SU-DHL-6 (cell line): ENCODE results near the gene KMT2E.
"Not testable (repeated sequence)": the region's sequence is repeated elsewhere in the genome, so short reads cannot be mapped to it uniquely, and the experiment has no call there.

Source experiments
- H2AFZ ChIP-seq: fragments of 200-600 bp; sonication (generic); 2 replicates; pipeline ENCODE4 v1.6.1; 2014; ENCODE audit warnings: low read depth, mild to moderate bottlenecking, moderate library complexity, mixed read lengths, antibody characterized with exemption, low read length; ENCODE audit not compliant: severe bottlenecking
- H3F3A ChIP-seq: fragments of 200-600 bp; shearing (Covaris generic); 2 replicates; pipeline ENCODE4 v1.6.0; 2016; ENCODE audit warnings: antibody characterized with exemption, mild to moderate bottlenecking; ENCODE audit not compliant: insufficient read depth
- H3K27ac ChIP-seq: fragments of 200-600 bp; sonication (generic); 2 replicates; pipeline ENCODE4 v1.5.1; 2016; ENCODE audit warnings: low read depth, mild to moderate bottlenecking, low read length, moderate library complexity, mixed read lengths
- H3K27me3 ChIP-seq: fragments of 200-600 bp; sonication (generic), shearing (Covaris generic); 2 replicates; pipeline ENCODE4 v1.6.0; 2014; ENCODE audit warnings: mild to moderate bottlenecking, low read length
- H3K36me3 ChIP-seq: fragments of 200-600 bp; sonication (generic); 2 replicates; pipeline ENCODE4 v1.6.1; 2014; ENCODE audit warnings: mild to moderate bottlenecking, low read length, mixed read lengths
- H3K4me2 ChIP-seq: fragments of 300-600, 200-600 bp; shearing (Covaris generic), sonication (generic); 2 replicates; pipeline ENCODE4 v1.6.0; 2014; ENCODE audit warnings: low read length, low read depth, mild to moderate bottlenecking; ENCODE audit not compliant: poor library complexity, severe bottlenecking
- H3K4me3 ChIP-seq: fragments of 200-600 bp; sonication (generic); 2 replicates; pipeline ENCODE4 v1.5.1; 2014; ENCODE audit warnings: antibody characterized with exemption, low read length, mild to moderate bottlenecking, mixed read lengths; ENCODE audit not compliant: insufficient read depth, poor library complexity, severe bottlenecking
- H3K79me2 ChIP-seq: fragments of 200-600 bp; sonication (generic); 2 replicates; pipeline ENCODE4 v1.6.1; 2014; ENCODE audit warnings: mild to moderate bottlenecking, low read length, moderate library complexity; ENCODE audit not compliant: insufficient read depth
- H3K9ac ChIP-seq: fragments of 200-600 bp; sonication (generic); 2 replicates; pipeline ENCODE4 v1.7.0; 2014; ENCODE audit warnings: mild to moderate bottlenecking, low read length
- H3K9me2 ChIP-seq: fragments of 200-600 bp; sonication (generic); replicated peaks from 2 replicates; pipeline ENCODE4 v1.6.1; 2014; ENCODE audit warnings: low read length; ENCODE audit not compliant: insufficient read depth
- H3K9me3 ChIP-seq: fragments of 200-600 bp; sonication (generic); 2 replicates; pipeline ENCODE4 v1.6.1; 2014; ENCODE audit warnings: low read length, mixed read lengths; ENCODE audit not compliant: insufficient read depth
- H4K20me1 ChIP-seq: fragments of 200-600 bp; sonication (generic); 2 replicates; pipeline ENCODE4 v1.6.1; 2014; ENCODE audit warnings: low read depth, mild to moderate bottlenecking, antibody characterized with exemption, low read length, moderate library complexity, mixed read lengths
- EZH2phosphoT487 ChIP-seq: fragments of 200-600 bp; sonication (generic), shearing (Covaris generic); conservative IDR thresholded peaks from 2 replicates; pipeline ENCODE4 v1.6.1; 2018; ENCODE audit warnings: mild to moderate bottlenecking, antibody characterized with exemption, low read length, moderate library complexity, mixed read lengths
- TF ChIP-seq, protein P1 (sequence below): fragments of 200-600 bp; sonication (generic); IDR thresholded peaks from one replicate; pipeline ENCODE4 v1.5.1; 2017; ENCODE audit warnings: antibody characterized with exemption, mild to moderate bottlenecking, low read length, moderate library complexity; ENCODE audit not compliant: insufficient read depth, poor library complexity, severe bottlenecking

KMT2E gene

DNA sequence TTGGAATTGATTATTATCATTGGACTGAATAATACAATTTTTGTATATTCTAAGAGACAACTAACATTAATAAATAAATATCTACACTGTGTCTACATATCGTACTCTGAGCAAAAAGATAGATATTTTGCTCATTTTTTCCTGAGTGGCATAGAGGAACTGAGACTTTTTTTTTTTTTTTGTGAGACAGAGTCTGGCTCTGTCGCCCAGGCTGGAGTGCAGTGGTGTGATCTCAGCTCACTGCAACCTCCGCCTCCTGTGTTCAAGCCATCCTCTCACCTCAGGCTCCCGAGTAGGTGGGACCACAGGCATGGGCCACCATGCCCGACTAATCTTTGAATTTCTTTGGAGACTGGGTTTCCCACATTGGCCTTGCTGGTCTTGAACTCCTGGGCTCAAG lies 14.0 kb downstream of the KMT2E start:
- H3K4me2 ChIP-seq = no peak overlapping the region
- H3K27ac ChIP-seq = no peak overlapping the region
- TF ChIP-seq EZH2phosphoT487 = no peak
- TF ChIP-seq, protein P1, sequence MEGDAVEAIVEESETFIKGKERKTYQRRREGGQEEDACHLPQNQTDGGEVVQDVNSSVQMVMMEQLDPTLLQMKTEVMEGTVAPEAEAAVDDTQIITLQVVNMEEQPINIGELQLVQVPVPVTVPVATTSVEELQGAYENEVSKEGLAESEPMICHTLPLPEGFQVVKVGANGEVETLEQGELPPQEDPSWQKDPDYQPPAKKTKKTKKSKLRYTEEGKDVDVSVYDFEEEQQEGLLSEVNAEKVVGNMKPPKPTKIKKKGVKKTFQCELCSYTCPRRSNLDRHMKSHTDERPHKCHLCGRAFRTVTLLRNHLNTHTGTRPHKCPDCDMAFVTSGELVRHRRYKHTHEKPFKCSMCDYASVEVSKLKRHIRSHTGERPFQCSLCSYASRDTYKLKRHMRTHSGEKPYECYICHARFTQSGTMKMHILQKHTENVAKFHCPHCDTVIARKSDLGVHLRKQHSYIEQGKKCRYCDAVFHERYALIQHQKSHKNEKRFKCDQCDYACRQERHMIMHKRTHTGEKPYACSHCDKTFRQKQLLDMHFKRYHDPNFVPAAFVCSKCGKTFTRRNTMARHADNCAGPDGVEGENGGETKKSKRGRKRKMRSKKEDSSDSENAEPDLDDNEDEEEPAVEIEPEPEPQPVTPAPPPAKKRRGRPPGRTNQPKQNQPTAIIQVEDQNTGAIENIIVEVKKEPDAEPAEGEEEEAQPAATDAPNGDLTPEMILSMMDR = no peak

DNA sequence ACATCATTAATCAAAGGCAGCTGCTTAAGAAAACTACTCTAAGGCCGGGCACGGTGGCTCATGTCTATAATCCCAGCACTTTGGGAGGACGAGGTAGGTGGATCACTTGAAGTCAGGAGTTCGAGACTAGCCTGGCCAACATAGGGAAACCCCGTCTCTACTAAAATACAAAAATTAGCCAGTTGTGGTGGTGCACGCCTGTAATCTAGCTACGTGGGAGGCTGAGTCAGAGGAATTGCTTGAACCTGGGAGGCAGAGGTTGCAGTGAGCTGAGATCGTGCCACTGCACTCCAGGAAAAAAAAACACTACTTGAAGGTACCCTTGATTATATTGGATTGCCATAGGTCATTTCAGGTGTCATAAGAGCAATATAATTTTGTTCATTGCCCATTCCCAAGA lies 14.9 kb downstream of the KMT2E start:
- H3K4me2 ChIP-seq, H3K36me3 ChIP-seq, H2AFZ ChIP-seq, H3K27ac ChIP-seq, H3K4me3 ChIP-seq, H3K9me2 ChIP-seq, H3K9ac ChIP-seq, H3K27me3 ChIP-seq, H3K9me3 ChIP-seq: not testable (repeated sequence)
- Histone ChIP-seq H3F3A (peaks cover 18% of the 10 kb centered on the region), H3K79me2 (peaks cover 100% of the 10 kb centered on the region), H4K20me1 (peaks cover 83% of the 10 kb centered on the region)

More for the DNA sequence above, 14.0 kb downstream of the KMT2E start:
- no peak overlapping the region for H2AFZ ChIP-seq
- H4K20me1 ChIP-seq = peaks cover 83% of the 10 kb centered on the region
- no peaks in the 10 kb centered on the region for H3K27me3 ChIP-seq
- H3F3A ChIP-seq = peaks cover 21% of the 10 kb centered on the region
- no peak overlapping the region for H3K4me3 ChIP-seq
- no peaks in the 10 kb centered on the region for H3K36me3 ChIP-seq
- H3K9me3 ChIP-seq = no peaks in the 10 kb centered on the region
- H3K9ac ChIP-seq = no peak overlapping the region
- H3K9me2 ChIP-seq = no peaks in the 10 kb centered on the region
- peaks cover 100% of the 10 kb centered on the region for H3K79me2 ChIP-seq

DNA sequence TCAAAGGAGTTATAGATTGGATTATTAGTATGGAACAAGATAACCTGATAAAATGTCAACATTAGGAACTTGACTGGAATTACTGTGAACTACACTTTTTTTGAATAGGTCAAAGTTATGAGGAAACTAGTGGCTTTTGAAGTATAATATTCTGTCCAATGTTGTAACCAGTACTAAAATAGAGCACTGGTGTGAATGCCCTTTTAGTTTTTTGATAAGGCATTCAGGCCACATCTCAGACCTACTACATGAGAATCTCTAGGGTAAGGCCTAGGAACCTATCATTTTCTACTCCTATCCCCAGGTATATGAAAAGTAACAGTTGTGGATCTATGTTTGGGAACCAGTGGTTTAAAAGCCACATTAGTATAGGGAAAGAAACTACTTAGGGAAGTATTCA lies 16.4 kb downstream of the KMT2E start:
- Histone ChIP-seq H3K79me2 (peaks cover 99% of the 10 kb centered on the region), H3K9ac (no peak overlapping the region), H3K27me3 (no peaks in the 10 kb centered on the region), H3K4me2 (no peak overlapping the region), H3F3A (peaks cover 3% of the 10 kb centered on the region; the same call in 1 of the 2 replicates), H4K20me1 (peaks cover 74% of the 10 kb centered on the region), H3K27ac (no peak overlapping the region), H3K36me3 (no peaks in the 10 kb centered on the region), H3K4me3 (no peak overlapping the region), H3K9me3 (no peaks in the 10 kb centered on the region), H2AFZ (no peak overlapping the region), H3K9me2 (no peaks in the 10 kb centered on the region)
- TF ChIP-seq EZH2phosphoT487 = no peak
- TF ChIP-seq, protein P1 = no peak

DNA sequence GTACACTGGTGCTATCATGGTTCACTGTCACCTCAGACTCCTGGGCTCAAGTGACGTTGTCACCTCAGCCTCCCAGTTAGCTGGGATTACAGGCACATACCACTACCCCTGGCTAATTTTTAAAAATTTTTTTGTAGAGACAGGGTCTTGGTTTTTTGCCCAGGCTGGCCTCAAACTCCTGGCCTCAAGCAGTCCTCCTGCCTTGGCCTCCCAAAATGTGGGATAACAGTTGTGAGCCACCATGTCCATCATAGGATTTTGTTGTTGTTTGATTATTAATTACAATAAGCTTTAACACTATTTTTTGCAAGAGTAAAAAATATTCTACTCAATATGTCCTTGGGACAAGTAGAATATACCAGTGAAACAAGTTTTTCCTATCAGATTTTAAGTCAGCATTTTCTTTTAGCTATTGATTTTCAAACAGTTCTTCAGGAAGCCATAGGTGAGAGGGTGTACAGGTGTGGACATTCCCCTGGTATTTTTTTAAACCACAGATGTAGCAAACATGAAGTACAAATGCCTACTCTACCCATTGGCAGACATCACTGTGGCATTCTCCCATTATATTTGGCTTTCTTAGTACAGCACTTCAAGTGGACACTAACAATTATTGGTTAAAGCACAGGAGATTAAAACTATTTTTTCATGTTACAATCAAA lies 18.7 kb downstream of the KMT2E start:
- Histone ChIP-seq H3K4me2 (no peak overlapping the region), H3K27me3 (no peaks in the 10 kb centered on the region), H4K20me1 (peaks cover 67% of the 10 kb centered on the region), H3K4me3 (no peak overlapping the region), H3K9me3 (no peaks in the 10 kb centered on the region), H3K27ac (no peak overlapping the region), H3K79me2 (peaks cover 99% of the 10 kb centered on the region), H3K36me3 (no peaks in the 10 kb centered on the region), H3F3A (peaks cover 3% of the 10 kb centered on the region; the same call in 1 of the 2 replicates), H2AFZ (no peak overlapping the region), H3K9me2 (no peaks in the 10 kb centered on the region), H3K9ac (no peak overlapping the region)
- TF ChIP-seq, protein P1 = no peak
- no peak for TF ChIP-seq EZH2phosphoT487
